ENCODE measurements around the gene RBKS. TPM values are rescaled to one million over a fixed set of nuclear protein-coding genes. Genes with fewer than 3 reads are reported as not detected.

Gene RBKS
- total and polyA plus RNA-seq, 2 of the 13 experiments (the other 11 are each of a cell fraction or from before 2014, with no cell fraction given) = 7.7 to 8.3 TPM

DNA sequence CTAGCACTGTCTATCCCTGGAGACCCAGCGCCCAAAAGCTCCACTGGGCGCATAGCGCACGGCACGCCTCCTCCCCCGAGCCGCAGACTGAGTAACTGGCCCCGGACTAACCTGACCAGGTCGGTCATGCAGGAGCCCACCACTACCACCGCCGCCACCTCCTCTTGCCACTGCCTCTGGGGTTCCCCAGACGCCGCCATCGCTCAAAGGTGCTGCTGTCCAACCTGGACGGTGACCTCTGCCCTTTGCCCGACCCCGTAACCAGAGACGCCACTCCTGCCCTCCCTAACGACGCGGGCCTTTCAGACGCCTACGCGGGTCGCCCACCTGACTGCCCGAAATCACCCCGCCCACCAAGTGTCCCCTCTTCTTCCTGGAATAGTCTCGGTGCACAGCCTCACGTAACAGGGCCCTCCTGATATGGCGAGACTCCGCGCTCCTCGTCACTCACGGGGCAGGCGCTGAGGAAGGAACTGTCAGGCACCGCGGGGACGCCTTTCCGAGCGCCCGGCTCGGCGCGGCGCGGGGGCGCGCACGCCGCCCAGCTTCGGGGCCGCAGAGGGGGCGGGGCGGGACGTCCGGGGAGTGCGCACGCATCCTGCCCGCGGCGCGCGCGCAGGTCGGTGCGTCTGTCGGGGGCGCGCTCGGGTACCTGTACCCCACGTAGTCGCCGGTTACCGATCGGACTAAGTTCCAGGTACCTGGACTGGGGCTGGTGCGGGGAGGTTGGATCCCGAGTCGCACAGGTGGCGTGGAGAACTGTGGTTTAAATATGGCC lies at the start of gene RBKS, which contains the start of gene BABAM2 (continued):
- TF ChIP-seq, protein P1, sequence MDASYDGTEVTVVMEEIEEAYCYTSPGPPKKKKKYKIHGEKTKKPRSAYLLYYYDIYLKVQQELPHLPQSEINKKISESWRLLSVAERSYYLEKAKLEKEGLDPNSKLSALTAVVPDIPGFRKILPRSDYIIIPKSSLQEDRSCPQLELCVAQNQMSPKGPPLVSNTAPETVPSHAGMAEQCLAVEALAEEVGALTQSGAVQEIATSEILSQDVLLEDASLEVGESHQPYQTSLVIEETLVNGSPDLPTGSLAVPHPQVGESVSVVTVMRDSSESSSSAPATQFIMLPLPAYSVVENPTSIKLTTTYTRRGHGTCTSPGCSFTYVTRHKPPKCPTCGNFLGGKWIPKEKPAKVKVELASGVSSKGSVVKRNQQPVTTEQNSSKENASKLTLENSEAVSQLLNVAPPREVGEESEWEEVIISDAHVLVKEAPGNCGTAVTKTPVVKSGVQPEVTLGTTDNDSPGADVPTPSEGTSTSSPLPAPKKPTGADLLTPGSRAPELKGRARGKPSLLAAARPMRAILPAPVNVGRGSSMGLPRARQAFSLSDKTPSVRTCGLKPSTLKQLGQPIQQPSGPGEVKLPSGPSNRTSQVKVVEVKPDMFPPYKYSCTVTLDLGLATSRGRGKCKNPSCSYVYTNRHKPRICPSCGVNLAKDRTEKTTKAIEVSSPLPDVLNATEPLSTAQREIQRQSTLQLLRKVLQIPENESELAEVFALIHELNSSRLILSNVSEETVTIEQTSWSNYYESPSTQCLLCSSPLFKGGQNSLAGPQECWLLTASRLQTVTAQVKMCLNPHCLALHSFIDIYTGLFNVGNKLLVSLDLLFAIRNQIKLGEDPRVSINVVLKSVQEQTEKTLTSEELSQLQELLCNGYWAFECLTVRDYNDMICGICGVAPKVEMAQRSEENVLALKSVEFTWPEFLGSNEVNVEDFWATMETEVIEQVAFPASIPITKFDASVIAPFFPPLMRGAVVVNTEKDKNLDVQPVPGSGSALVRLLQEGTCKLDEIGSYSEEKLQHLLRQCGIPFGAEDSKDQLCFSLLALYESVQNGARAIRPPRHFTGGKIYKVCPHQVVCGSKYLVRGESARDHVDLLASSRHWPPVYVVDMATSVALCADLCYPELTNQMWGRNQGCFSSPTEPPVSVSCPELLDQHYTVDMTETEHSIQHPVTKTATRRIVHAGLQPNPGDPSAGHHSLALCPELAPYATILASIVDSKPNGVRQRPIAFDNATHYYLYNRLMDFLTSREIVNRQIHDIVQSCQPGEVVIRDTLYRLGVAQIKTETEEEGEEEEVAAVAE (CRISPR knock-in tag; IDR thresholded peaks at IDR 0.05; ENCODE audit: borderline replicate concordance) = 0 out of 2 replicates have a peak, but pooled peaks have one; percentile 65
- TF ChIP-seq ZNF205 (CRISPR knock-in tag; IDR thresholded peaks at IDR 0.05) (peak; percentile 76; the same call in 1 of the 2 replicates), SCMH1 (CRISPR knock-in tag; IDR thresholded peaks at IDR 0.05; ENCODE audit: borderline replicate concordance) (no peak), ARHGAP35 (CRISPR knock-in tag; IDR thresholded peaks at IDR 0.05; ENCODE audit: borderline replicate concordance) (no peak), IRF1 (CRISPR knock-in tag; IDR thresholded peaks at IDR 0.05; ENCODE audit: low read depth) (0 out of 2 replicates have a peak, but pooled peaks have one; percentile 65), RBM39 (IDR thresholded peaks at IDR 0.05; ENCODE audit: low read depth, low read length, poor library complexity, severe bottlenecking) (peak; percentile 72), HNF4A (CRISPR knock-in tag; IDR thresholded peaks at IDR 0.05) (peak; percentile 96), ZSCAN29 (CRISPR knock-in tag; conservative IDR thresholded peaks at IDR 0.05) (peak; percentile 67; the same call in 1 of the 2 replicates), ARID5B (CRISPR knock-in tag; IDR thresholded peaks at IDR 0.05) (peak; percentile 75), PRDM15 (CRISPR knock-in tag; IDR thresholded peaks at IDR 0.05) (peak; percentile 50; the same call in 1 of the 2 replicates)
- TF ChIP-seq, protein P2, sequence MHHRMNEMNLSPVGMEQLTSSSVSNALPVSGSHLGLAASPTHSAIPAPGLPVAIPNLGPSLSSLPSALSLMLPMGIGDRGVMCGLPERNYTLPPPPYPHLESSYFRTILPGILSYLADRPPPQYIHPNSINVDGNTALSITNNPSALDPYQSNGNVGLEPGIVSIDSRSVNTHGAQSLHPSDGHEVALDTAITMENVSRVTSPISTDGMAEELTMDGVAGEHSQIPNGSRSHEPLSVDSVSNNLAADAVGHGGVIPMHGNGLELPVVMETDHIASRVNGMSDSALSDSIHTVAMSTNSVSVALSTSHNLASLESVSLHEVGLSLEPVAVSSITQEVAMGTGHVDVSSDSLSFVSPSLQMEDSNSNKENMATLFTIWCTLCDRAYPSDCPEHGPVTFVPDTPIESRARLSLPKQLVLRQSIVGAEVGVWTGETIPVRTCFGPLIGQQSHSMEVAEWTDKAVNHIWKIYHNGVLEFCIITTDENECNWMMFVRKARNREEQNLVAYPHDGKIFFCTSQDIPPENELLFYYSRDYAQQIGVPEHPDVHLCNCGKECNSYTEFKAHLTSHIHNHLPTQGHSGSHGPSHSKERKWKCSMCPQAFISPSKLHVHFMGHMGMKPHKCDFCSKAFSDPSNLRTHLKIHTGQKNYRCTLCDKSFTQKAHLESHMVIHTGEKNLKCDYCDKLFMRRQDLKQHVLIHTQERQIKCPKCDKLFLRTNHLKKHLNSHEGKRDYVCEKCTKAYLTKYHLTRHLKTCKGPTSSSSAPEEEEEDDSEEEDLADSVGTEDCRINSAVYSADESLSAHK (CRISPR knock-in tag; IDR thresholded peaks at IDR 0.05; ENCODE audit: borderline replicate concordance) = 0 out of 2 replicates have a peak, but pooled peaks have one; percentile 32

Data from HepG2 (cell line).